ENCODE measurements around the gene SMAD9.

DNA sequence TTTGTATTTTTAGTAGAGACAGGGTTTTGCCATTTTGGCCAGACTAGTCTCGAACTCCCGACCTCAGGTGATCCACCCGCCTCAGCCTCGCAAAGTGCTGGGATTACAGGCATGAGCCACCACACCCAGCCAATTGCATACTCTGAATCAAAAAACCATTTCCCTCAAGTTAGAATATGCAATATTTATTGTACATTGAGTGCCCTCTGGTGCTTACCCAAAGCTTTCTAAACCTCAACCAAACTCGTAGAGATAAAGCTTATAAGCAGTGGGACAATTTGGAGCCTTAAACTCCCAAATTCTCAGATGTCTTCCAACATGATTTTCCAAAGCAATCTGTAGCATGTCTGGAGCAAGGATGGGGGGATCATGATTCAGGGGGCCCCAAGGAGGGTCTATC lies 78.6 kb downstream of the SMAD9 start:
- TF ChIP-seq, protein P1, sequence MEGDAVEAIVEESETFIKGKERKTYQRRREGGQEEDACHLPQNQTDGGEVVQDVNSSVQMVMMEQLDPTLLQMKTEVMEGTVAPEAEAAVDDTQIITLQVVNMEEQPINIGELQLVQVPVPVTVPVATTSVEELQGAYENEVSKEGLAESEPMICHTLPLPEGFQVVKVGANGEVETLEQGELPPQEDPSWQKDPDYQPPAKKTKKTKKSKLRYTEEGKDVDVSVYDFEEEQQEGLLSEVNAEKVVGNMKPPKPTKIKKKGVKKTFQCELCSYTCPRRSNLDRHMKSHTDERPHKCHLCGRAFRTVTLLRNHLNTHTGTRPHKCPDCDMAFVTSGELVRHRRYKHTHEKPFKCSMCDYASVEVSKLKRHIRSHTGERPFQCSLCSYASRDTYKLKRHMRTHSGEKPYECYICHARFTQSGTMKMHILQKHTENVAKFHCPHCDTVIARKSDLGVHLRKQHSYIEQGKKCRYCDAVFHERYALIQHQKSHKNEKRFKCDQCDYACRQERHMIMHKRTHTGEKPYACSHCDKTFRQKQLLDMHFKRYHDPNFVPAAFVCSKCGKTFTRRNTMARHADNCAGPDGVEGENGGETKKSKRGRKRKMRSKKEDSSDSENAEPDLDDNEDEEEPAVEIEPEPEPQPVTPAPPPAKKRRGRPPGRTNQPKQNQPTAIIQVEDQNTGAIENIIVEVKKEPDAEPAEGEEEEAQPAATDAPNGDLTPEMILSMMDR (IDR thresholded peaks at IDR 0.05) = no peak
- TF ChIP-seq POLR2A (IDR thresholded peaks at IDR 0.05) = no peak

Measured in thyroid gland (tissue), 4 donors.